Measurements from ENCODE around the gene ATXN7L1.

The ATXN7L1 gene

GRCh38 chr7:105596866-105597265 lies 279.5 kb downstream of the ATXN7L1 start:
- Mint-ChIP-seq H3K27me3 (ENCODE audit: low read depth, poor library complexity) (peaks cover 8% of the 10 kb centered on the region), H3K4me1 (peaks cover 11% of the 10 kb centered on the region), H3K27ac (no peak overlapping the region), H3K4me3 (no peak overlapping the region), H3K36me3 (ENCODE audit: low read depth) (no peaks in the 10 kb centered on the region), H3K9me3 (no peaks in the 10 kb centered on the region)
- no peak for DNase-seq
- TF ChIP-seq, protein P1, sequence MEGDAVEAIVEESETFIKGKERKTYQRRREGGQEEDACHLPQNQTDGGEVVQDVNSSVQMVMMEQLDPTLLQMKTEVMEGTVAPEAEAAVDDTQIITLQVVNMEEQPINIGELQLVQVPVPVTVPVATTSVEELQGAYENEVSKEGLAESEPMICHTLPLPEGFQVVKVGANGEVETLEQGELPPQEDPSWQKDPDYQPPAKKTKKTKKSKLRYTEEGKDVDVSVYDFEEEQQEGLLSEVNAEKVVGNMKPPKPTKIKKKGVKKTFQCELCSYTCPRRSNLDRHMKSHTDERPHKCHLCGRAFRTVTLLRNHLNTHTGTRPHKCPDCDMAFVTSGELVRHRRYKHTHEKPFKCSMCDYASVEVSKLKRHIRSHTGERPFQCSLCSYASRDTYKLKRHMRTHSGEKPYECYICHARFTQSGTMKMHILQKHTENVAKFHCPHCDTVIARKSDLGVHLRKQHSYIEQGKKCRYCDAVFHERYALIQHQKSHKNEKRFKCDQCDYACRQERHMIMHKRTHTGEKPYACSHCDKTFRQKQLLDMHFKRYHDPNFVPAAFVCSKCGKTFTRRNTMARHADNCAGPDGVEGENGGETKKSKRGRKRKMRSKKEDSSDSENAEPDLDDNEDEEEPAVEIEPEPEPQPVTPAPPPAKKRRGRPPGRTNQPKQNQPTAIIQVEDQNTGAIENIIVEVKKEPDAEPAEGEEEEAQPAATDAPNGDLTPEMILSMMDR (IDR thresholded peaks at IDR 0.05), result no peak

- H3K27me3 Mint-ChIP-seq (ENCODE audit: low read depth, poor library complexity), result peaks cover 12% of the 10 kb centered on the region
- no peak for DNase-seq
- no peaks in the 10 kb centered on the region for H3K36me3 Mint-ChIP-seq (ENCODE audit: low read depth)
- TF ChIP-seq, protein P1 (IDR thresholded peaks at IDR 0.05), result no peak
- peaks cover 17% of the 10 kb centered on the region for H3K4me1 Mint-ChIP-seq
- H3K9me3 Mint-ChIP-seq, result no peaks in the 10 kb centered on the region
- no peak overlapping the region for H3K27ac Mint-ChIP-seq
- H3K4me3 Mint-ChIP-seq, result no peak overlapping the region
Measured at GRCh38 chr7:105594034-105594433, 282.4 kb downstream of the ATXN7L1 start.

GRCh38 chr7:105591522-105591921 lies 284.9 kb downstream of the ATXN7L1 start:
- no peaks in the 10 kb centered on the region for H3K36me3 Mint-ChIP-seq (ENCODE audit: low read depth)
- peaks cover 36% of the 10 kb centered on the region for H3K4me1 Mint-ChIP-seq
- no peak for DNase-seq
- no peak overlapping the region for H3K27ac Mint-ChIP-seq
- H3K4me3 Mint-ChIP-seq, result no peak overlapping the region
- TF ChIP-seq, protein P1 (IDR thresholded peaks at IDR 0.05), result no peak
- H3K9me3 Mint-ChIP-seq, result no peaks in the 10 kb centered on the region
- H3K27me3 Mint-ChIP-seq (ENCODE audit: low read depth, poor library complexity), result peaks cover 12% of the 10 kb centered on the region

DNA sequence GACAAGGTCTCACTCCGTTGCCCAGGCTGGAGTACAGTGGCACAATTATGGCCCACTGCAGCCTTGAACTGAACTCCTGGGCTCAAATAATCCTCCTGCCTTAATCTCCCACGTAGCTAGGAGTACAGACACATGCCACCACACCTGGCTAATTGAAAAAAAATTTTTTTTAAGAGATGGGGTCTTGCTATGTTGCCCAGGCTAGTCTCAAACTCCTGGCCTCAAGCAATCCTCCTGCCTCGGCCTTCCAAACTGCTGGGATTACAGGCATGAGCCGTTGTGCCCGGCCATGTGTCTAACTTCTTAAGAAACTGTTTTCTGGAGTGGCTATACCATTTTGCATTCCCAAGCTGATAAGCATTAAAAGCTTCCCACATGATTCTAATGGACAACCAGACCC lies 285.6 kb downstream of the ATXN7L1 start:
- DNase-seq, result no peak
- peaks cover 12% of the 10 kb centered on the region for H3K27me3 Mint-ChIP-seq (ENCODE audit: low read depth, poor library complexity)
- H3K4me3 Mint-ChIP-seq, result no peak overlapping the region
- peaks cover 42% of the 10 kb centered on the region for H3K4me1 Mint-ChIP-seq
- TF ChIP-seq, protein P1 (IDR thresholded peaks at IDR 0.05), result no peak
- no peaks in the 10 kb centered on the region for H3K9me3 Mint-ChIP-seq
- H3K36me3 Mint-ChIP-seq (ENCODE audit: low read depth), result no peaks in the 10 kb centered on the region
- no peak overlapping the region for H3K27ac Mint-ChIP-seq

GRCh38 chr7:105589356-105590077 lies 286.9 kb downstream of the ATXN7L1 start:
- peak; percentile 35 for DNase-seq
- H3K9me3 Mint-ChIP-seq, result peaks cover 5% of the 10 kb centered on the region
- no peaks in the 10 kb centered on the region for H3K36me3 Mint-ChIP-seq (ENCODE audit: low read depth)
- peaks cover 42% of the 10 kb centered on the region for H3K4me1 Mint-ChIP-seq
- H3K27me3 Mint-ChIP-seq (ENCODE audit: low read depth, poor library complexity), result peaks cover 12% of the 10 kb centered on the region
- H3K4me3 Mint-ChIP-seq, result no peak overlapping the region
- TF ChIP-seq, protein P1 (IDR thresholded peaks at IDR 0.05), result peak; percentile 54
- peak overlapping the region; percentile 80 for H3K27ac Mint-ChIP-seq

Measured in nephron progenitor cell (in vitro differentiated cells).